A673 (cell line): Measurements from ENCODE around the gene BLCAP. TPM values are rescaled to one million over a fixed set of nuclear protein-coding genes. Genes with fewer than 3 reads are reported as not detected.

ENCODE experiments used
- BruUV-seq: library from RNA; stranded (reverse); fragments of 400-500 nt; replicated peaks from 2 replicates; lab custom pipeline; 2021; lab: Mats Ljungman, UMichigan
- CTCF ChIA-PET: fragments of 300-600 bp; sonication (Branson Sonifier 250); formaldehyde crosslinking; loops from one replicate; lab custom pipeline; 2022; ENCODE audit warnings: antibody characterized with exemption; lab: Charles Lee
- POLR2A ChIA-PET: fragments of 300-600 bp; sonication (Branson Sonifier 250); formaldehyde crosslinking; loops from one replicate; lab custom pipeline; 2022; ENCODE audit warnings: antibody characterized with exemption; ENCODE audit not compliant: low non-redundant PET; lab: Charles Lee
- DNase-seq: peaks from one replicate; pipeline ENCODE4 v3.0.0-alpha.2; 2015; ENCODE audit warnings: low spot score
- H3K27ac ChIP-seq: fragments of 200-600 bp; sonication (generic); 2 replicates; pipeline ENCODE4 v1.5.1; 2016; ENCODE audit warnings: mixed run types, low read depth, mild to moderate bottlenecking, mixed read lengths, antibody characterized with exemption, low read length; ENCODE audit not compliant: poor library complexity, severe bottlenecking
- H3K27me3 ChIP-seq: fragments of 200-600 bp; sonication (generic); replicated peaks from 2 replicates; pipeline ENCODE4 v1.6.1; 2017; ENCODE audit warnings: mixed run types, low read depth, mild to moderate bottlenecking, mixed read lengths, antibody characterized with exemption, low read length; ENCODE audit not compliant: insufficient read depth, poor library complexity
- H3K36me3 ChIP-seq: fragments of 200-600 bp; sonication (generic); 2 replicates; pipeline ENCODE4 v1.6.1; 2016; ENCODE audit warnings: mixed run types, mild to moderate bottlenecking, mixed read lengths, antibody characterized with exemption, low read length; ENCODE audit not compliant: insufficient read depth, poor library complexity, severe bottlenecking
- H3K4me1 ChIP-seq: fragments of 200-600 bp; sonication (generic); 2 replicates; pipeline ENCODE4 v1.6.1; 2017; ENCODE audit warnings: mixed run types, mild to moderate bottlenecking, mixed read lengths, antibody characterized with exemption, low read length; ENCODE audit not compliant: insufficient read depth, poor library complexity, severe bottlenecking
- H3K4me3 ChIP-seq: fragments of 200-600 bp; sonication (generic); 2 replicates; pipeline ENCODE4 v1.5.1; 2016; ENCODE audit warnings: low read depth, mixed run types, mild to moderate bottlenecking, mixed read lengths, low read length; ENCODE audit not compliant: poor library complexity, severe bottlenecking
- H3K9me3 ChIP-seq: fragments of 200-600 bp; sonication (generic); 2 replicates; pipeline ENCODE4 v1.6.1; 2016; ENCODE audit warnings: mixed run types, low read depth, mild to moderate bottlenecking, mixed read lengths, antibody characterized with exemption, low read length; ENCODE audit not compliant: poor library complexity, severe bottlenecking
- EZH2 ChIP-seq: fragments of 200-600 bp; sonication (generic); IDR thresholded peaks from 2 replicates; pipeline ENCODE4 v1.6.1; 2017; ENCODE audit warnings: borderline replicate concordance, low read depth, mild to moderate bottlenecking, mixed read lengths, antibody characterized with exemption, low read length; ENCODE audit not compliant: poor library complexity, severe bottlenecking
- intact Hi-C: fragments of 100-400 bp; cut with micrococcal nuclease; formaldehyde crosslinking; loops from one replicate; pipeline ENCODE4 v1.10.0; 2022; ENCODE audit not compliant: unreplicated experiment
- total RNA-seq: library from RNA; stranded (reverse); gene quantifications from 2 replicates; pipeline ENCODE4 v1.2.3, GENCODE V29; 2021
- TF ChIP-seq, protein P1 (sequence below): fragments of 300-800, 200-600 bp; sonication (generic); conservative IDR thresholded peaks from 2 replicates; pipeline ENCODE4 v1.5.1; 2017; ENCODE audit warnings: low read depth, mild to moderate bottlenecking, antibody characterized with exemption, low read length, moderate library complexity, mixed read lengths

The BLCAP gene
- total RNA-seq, 1 experiment from 2014 or later = 39.9 TPM

DNA sequence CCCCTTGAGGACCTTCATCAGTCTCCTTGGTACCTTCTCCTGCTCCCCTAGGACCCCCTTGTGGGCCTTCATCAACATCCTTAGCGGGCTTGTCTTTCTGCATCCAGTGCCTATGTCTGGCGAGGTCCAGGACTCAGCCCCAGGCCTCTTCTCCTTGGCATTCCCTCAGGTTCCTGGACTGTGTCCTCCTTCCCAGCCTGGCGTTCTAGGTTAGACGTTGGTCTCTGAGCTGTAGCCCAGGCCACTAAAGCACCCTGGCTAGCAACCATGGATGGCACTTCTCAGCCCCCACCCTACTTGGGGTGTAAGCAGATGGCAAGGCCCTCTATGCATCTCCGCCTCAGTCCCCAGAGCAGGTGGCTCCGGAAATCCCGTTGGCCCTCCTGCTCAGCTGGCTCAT is 58.1 kb downstream of the BLCAP start:
- CTCF ChIA-PET = no interaction called here
- no peaks in the 10 kb centered on the region for H3K36me3 ChIP-seq

DNA sequence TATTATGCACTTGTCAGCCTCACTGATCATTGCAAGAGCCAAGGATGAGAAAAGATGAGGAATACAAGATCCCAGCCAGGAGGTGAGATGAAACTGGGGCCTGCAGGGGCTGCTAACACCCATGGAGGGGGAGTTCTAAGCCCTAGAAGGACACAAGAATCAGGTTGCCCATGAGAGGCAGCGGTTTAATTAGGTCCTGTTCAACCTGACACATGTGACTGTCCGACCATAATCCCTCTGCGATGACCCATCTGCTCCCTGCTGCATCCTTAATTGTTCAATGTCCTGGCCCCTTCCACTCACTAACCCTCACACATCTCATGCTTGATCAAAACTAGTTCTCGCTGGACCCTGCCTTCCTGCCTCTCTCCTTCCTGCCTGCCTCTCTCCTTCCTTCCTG is 58.8 kb downstream of the BLCAP start:
- Histone ChIP-seq H3K27ac (no peak overlapping the region), H3K4me3 (no peak overlapping the region), H3K27me3 (peaks cover 6% of the 10 kb centered on the region), H3K9me3 (no peaks in the 10 kb centered on the region), H3K36me3 (no peaks in the 10 kb centered on the region), H3K4me1 (no peaks in the 10 kb centered on the region)
- intact Hi-C loops = no loop called here
- POLR2A ChIA-PET = no interaction called here
- BruUV-seq = no TSS peak
- no peak for DNase-seq
- TF ChIP-seq, protein P1, sequence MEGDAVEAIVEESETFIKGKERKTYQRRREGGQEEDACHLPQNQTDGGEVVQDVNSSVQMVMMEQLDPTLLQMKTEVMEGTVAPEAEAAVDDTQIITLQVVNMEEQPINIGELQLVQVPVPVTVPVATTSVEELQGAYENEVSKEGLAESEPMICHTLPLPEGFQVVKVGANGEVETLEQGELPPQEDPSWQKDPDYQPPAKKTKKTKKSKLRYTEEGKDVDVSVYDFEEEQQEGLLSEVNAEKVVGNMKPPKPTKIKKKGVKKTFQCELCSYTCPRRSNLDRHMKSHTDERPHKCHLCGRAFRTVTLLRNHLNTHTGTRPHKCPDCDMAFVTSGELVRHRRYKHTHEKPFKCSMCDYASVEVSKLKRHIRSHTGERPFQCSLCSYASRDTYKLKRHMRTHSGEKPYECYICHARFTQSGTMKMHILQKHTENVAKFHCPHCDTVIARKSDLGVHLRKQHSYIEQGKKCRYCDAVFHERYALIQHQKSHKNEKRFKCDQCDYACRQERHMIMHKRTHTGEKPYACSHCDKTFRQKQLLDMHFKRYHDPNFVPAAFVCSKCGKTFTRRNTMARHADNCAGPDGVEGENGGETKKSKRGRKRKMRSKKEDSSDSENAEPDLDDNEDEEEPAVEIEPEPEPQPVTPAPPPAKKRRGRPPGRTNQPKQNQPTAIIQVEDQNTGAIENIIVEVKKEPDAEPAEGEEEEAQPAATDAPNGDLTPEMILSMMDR = no peak
- TF ChIP-seq EZH2 = no peak
- CTCF ChIA-PET = no interaction called here

More for the DNA sequence above, 58.1 kb downstream of the BLCAP start:
- Histone ChIP-seq H3K27ac (no peak overlapping the region), H3K27me3 (peaks cover 8% of the 10 kb centered on the region), H3K4me1 (no peaks in the 10 kb centered on the region), H3K9me3 (no peaks in the 10 kb centered on the region), H3K4me3 (no peak overlapping the region)
- DNase-seq = no peak
- no peak for TF ChIP-seq EZH2
- TF ChIP-seq, protein P1 = no peak
- POLR2A ChIA-PET = no interaction called here
- BruUV-seq = no TSS peak
- intact Hi-C loops = no loop called here

Other genes with a start within 250 kb of the BLCAP start
- 46.4 and 48.4 TPM in 2 replicates for gene MANBAL, start 238.2 kb downstream of the BLCAP start, total RNA-seq
- 23.3 and 29.6 TPM in 2 replicates for gene SRC, start 181.7 kb downstream of the BLCAP start, total RNA-seq
- not detected in 2 replicates for gene NNAT, start 6.6 kb downstream of the BLCAP start, total RNA-seq
- 88.5 and 99.9 TPM in 2 replicates for gene CTNNBL1, start 166.2 kb upstream of the BLCAP start, total RNA-seq